HT-29 (cell line): ENCODE measurements around the gene F11R. TPM values are rescaled to one million over a fixed set of nuclear protein-coding genes. Genes with fewer than 3 reads are reported as not detected.
"Not testable (repeated sequence)": the region's sequence is repeated elsewhere in the genome, so short reads cannot be mapped to it uniquely, and the experiment has no call there.

ENCODE experiments used
- DNase-seq: peaks from one replicate; pipeline ENCODE4 v3.0.0-alpha.2; 2015; ENCODE audit warnings: low spot score
- total RNA-seq: library from RNA; depleted of rRNA; stranded (reverse); fragments of >200 nt; shearing (Covaris generic); gene quantifications from 2 replicates; pipeline ENCODE4 v1.2.3, GENCODE V29; 2014

The F11R gene
- total RNA-seq, 1 experiment from 2014 or later = 154 TPM

GRCh38 chr1:161013488-161014230 is 7.3 kb downstream of the F11R start:
- peak; percentile 96 for DNase-seq

DNA sequence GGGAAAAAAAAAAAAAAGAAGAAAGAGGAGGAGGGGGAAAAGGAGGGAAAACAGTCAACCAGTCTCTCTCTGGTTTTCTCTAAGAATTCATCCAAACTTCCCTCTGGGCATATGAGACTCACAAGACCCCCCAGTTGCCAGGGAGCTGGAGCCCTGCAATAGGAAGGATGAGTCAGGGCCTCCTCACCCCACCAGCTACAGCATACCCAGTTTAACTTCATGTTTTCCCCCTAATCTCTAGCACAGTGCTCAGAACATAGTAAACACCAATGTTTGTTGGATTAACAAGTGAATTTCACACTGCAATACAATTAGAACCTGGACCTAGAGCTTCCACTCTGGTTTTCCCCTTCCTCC is 7.8 kb downstream of the F11R start:
- DNase-seq = no peak

DNA sequence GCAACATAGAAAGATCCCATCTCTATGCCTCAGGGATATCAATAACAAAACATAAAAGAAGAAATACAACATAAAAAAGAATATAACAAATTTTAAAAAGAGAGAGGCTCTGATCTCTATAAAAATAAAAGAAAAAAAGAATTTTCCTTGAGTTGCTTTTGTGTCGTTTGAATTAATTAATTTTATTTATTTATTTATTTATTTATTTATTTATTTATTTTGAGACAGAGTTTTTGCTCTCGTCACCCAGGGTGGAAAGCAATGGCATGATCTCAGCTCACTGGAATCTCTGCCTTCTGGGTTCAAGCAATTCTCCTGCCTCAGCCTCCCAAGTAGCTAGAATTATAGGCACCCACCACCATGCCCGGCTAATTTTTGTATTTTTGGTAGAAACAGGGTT is 8.5 kb downstream of the F11R start:
- no peak for DNase-seq

DNA sequence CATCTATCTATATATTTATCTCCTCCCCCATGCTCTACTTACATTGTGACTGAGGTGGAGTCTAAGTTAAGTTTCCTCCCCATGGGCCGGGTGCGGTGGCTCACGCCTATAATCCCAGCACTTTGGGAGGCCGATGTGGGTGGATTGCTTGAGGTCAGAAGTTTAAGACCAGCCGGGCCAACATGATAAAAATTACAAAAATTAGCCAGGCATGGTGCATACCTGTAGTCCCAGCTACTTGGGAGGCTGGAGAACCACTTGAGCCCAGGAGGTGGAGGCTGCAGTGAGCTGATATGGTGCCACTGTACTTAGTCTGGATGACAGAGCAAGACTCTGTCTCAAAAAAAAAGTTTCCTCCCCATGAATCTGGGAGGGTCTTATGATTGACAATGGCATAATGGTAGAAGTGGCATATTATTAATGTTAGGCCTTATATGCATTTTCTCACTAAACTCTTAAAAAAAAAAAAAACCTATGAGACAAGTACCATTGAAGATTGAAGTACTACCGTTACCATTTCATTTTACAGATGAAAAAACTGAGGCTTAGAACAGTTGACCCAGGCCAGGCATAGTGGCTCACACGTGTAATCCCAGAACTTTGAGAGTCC is 11.2 kb downstream of the F11R start:
- no peak for DNase-seq

DNA sequence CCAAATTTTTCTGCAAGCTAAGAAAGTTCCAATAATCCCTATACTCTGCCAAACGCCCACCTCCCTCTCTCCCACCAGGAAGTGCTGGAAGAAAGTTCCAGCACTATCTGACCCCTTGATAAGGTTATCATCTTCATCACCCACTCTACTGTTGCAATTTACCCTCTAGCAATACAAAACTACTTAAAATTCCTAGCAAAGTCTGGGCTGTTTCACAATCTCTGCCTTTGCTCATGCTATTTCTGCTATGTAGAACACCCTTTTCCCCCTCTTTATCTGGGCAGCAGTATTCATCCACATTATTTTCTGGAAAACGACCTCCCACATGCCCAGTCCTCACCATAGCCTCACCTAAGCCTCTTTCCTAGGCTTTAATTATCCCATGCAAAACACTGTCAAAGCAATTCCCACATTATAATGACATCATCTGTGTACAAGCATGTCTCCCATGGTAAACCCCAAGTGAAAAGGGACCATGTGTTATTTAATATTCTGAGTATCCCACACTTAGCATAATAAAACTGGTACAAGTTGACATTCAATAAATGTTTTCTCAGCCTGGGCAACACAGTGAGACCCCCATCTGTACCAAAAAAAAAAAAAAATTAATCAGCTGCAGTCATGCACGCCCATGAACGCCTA is 12.0 kb downstream of the F11R start:
- DNase-seq = no peak

DNA sequence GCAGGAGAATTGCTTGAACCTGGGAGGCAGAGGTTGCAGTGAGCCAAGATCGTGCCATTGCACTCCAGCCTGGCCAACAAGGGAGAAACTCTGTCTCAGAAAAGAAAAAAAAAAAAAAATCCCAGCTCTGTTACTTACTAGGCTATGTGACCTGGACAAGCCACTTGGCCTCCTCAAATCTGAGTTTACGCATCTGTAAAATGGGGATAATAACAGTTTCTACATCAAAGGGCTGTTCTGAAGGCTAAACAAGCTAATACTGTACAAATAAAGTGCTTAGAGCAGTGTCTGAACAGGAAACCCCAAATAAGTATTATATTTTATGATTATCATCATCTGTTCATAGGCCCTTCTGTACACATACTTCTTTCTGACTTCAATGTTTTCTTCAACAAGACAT is 13.6 kb downstream of the F11R start:
- no peak for DNase-seq

GRCh38 chr1:161006563-161006962 is 14.4 kb downstream of the F11R start:
- DNase-seq = no peak

GRCh38 chr1:161001525-161001924 is 19.4 kb downstream of the F11R start:
- DNase-seq = no peak

- no peak for DNase-seq
Measured at GRCh38 chr1:161000736-161001480, 20.0 kb downstream of the F11R start.

GRCh38 chr1:160999376-160999775 is 21.6 kb downstream of the F11R start:
- DNase-seq = no peak

- DNase-seq = peak; percentile 81
Measured at GRCh38 chr1:160997323-160998038, 23.5 kb downstream of the F11R start.

GRCh38 chr1:160996178-160996577 is 24.8 kb downstream of the F11R start:
- no peak for DNase-seq

DNA sequence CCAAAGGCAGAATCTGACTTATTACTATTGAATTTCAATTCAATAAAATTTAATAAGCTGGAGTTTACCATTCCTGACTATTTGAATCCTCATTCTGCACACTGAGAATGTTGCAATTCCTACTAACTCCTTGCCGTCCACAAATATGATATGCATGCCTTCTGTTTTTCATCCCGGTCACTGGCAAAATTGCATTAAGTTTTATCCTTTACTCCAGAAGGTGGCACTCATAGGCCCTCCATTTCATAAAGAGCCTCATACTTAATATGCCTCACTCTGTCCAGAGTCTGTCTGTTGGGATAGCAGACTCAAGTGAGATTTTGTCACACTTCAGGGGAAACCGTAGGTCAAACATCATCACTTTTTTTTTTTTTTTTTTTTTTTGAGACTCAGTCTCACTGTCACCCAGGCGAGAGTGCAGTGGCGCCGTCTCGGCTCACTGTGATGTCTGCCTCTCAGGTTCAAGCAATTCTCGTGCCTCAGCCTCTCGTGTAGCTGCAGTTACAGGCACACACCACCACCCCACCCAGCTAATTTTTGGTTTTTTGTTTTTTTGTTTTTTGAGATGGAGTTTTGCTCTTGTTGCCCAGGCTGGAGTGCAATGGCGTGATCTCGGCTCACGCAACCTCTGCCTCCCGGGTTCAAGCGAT is 27.3 kb downstream of the F11R start:
- peak; percentile 70 for DNase-seq

- DNase-seq = not testable (repeated sequence)
Measured at GRCh38 chr1:160992036-160992435, 28.9 kb downstream of the F11R start.

- DNase-seq = no peak
Measured at GRCh38 chr1:160987359-160988050, 33.4 kb downstream of the F11R start.

DNA sequence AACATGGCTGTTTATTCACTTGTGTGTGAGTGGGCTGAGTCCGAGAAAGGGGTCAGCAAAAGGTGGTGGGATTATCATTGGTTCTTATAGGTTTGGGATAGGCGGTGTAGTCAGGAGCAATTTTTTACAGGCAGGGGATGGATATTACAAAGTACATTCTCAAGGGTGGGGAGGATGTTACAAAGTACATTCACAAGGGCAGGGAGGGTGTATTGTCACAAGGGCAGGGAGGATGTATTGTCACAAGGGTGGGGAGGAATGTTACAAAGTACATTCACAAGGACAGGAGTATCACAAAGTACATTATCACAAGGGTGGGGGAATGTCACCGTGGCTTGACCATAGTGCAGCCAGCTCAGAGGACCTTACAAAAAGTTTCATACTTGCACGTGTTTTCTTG is 35.2 kb downstream of the F11R start:
- no peak for DNase-seq

DNA sequence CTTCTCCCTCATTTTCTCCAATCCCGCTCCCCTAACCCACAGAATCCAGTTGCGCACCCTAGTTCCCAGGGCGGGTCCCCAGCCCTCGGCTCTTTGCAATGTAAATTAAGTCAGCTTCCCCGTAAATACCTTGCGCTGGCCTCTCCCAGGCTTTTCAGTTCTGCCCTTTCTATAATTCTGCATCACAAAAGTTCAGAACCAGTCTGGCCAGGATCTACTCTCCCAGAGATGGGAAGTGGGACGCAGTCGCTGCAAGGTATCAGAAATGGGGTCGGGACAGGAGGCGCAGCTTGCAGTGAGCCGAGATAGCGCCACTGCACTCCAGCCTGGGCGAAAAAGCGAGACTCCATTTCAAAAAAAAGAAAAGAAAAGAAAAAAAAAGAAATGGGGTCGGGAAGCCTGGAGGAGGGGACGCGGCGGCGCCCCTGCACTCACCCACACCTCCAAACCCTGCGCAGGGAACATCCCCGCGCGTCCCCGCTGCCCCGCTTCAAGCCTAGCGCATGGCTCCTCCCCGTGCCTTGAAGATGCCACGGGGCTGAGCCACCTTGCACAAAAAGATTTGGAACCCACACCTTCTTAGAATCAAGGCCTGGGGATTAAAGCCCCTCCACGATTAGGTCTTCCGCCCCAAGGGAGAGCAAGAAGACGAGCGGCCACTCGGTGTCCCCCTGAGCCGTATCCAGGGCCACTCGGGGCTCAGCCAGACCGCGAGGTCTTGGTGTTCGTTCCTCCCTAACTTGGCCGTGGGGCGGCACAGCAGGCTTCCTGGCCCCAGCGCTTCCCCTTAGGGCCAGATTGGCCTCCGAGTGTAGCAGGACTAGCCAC is 39.2 kb downstream of the F11R start:
- DNase-seq = no peak

- no peak for DNase-seq
Measured at GRCh38 chr1:160979286-160979685, 41.7 kb downstream of the F11R start.

DNA sequence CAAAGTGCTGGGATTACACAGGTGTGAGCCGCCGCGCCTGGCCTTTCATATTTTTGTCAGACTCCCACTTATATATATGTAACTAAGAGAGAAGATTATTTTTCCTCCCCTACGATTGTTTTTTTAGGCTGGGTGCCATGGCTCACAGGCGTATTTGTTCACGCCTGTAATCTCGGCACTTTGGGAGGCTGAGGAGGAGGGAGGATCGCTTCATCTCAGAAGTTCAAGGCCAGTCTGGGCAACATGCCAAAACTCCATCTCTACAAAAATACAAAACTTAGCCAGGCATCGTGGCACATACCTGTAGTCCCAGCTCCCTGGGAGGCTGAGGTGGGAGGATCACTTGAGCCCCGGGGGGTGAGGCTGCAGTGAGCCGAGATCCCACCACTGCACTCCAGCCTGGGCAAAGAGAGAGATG is 42.4 kb downstream of the F11R start:
- no peak for DNase-seq

DNA sequence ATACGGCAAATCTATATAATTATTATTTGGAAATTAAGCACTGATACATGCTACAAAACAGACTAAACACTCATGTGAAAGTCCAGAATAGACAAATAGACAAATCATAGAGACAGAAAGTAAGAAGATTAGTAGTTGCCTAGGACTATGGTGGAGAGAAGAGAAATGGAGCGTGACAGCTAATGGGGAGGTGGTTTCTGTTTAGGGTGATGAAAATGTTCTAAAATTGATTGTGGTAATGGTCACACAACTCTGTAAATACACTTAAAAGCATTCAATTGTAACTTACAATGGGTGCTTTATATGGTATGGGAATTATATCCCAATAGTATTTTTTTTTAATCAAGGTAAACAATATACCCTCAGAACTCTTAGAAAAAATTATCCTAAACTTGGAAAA is 45.9 kb downstream of the F11R start:
- no peak for DNase-seq
